HCT116 (cell line): ENCODE measurements around the gene TRPM1. TPM values are rescaled to one million over a fixed set of nuclear protein-coding genes. Genes with fewer than 3 reads are reported as not detected.

ENCODE experiments used
- ATAC-seq: fragments of 200-7000 bp; cut with Tn5 transposase; 2 replicates; pipeline ENCODE4 v1.9.1; 2020; ENCODE audit warnings: mild to moderate bottlenecking, moderate library complexity
- BruUV-seq: library from RNA; stranded (reverse); fragments of 400-500 nt; replicated peaks from 2 replicates; lab custom pipeline; 2021; lab: Mats Ljungman, UMichigan
- CTCF ChIA-PET: fragments of 300-600 bp; sonication (Branson Sonifier 250); formaldehyde crosslinking; loops from one replicate; lab custom pipeline; 2021; ENCODE audit warnings: antibody characterized with exemption; lab: Charles Lee
- POLR2A ChIA-PET: fragments of 300-600, 350-600 bp; sonication (Branson Sonifier 250); formaldehyde crosslinking; loops from one replicate; lab custom pipeline; 2021; ENCODE audit warnings: antibody characterized with exemption; lab: Charles Lee
- RAD21 ChIA-PET, 2 experiments: fragments of 300-600 bp; sonication (Branson Sonifier 250); formaldehyde crosslinking; loops; one replicate each; lab custom pipeline; 2023; ENCODE audit warnings: low total read pairs in 2 of 2; ENCODE audit not compliant: uncharacterized antibody in 2 of 2, unreplicated experiment in 2 of 2, low non-redundant PET in 1 of 2; lab: Charles Lee
- DNase-seq: peaks from one replicate; pipeline ENCODE4 v3.0.0-alpha.2; 2010; ENCODE audit warnings: low read depth, low spot score
- H2AFZ ChIP-seq: fragments of 200-600 bp; shearing (Covaris generic), sonication (generic); 2 replicates; pipeline ENCODE4 v1.6.1; 2017; ENCODE audit warnings: low read depth, mixed run types, mixed read lengths, antibody characterized with exemption, low read length; ENCODE audit not compliant: poor library complexity, severe bottlenecking
- H3K27ac ChIP-seq: 2 replicates; pipeline ENCODE4 v1.5.1; 2012; ENCODE audit warnings: low read depth, low read length
- H3K27me3 ChIP-seq: fragments of 200-600 bp; sonication (generic); 2 replicates; pipeline ENCODE4 v1.6.1; 2016; ENCODE audit warnings: mixed run types, low read length, mixed read lengths; ENCODE audit not compliant: insufficient read depth
- H3K36me3 ChIP-seq, 2 experiments: fragments of 200-500 bp in 1 of 2; fragments of 200-600 bp in 1 of 2; sonication (Bioruptor generic) in 1 of 2; sonication (generic) in 1 of 2; 2 replicates each; pipeline versions ENCODE4 v1.5.1 to v1.6.1; 2014 to 2016; ENCODE audit warnings: low read length in 2 of 2, inconsistent platforms in 1 of 2, mixed read lengths in 1 of 2, mixed run types in 1 of 2; ENCODE audit not compliant: insufficient read depth in 2 of 2, control insufficient read depth in 1 of 2
- H3K4me1 ChIP-seq, 2 experiments: fragments of 200-600 bp in 1 of 2; sonication (generic) in 1 of 2; 2 replicates each; pipeline versions ENCODE4 v1.5.1 to v1.6.1; 2012 to 2017; ENCODE audit warnings: low read length in 2 of 2, inconsistent platforms in 1 of 2, mild to moderate bottlenecking in 1 of 2, mixed read lengths in 1 of 2, mixed run types in 1 of 2, moderate library complexity in 1 of 2; ENCODE audit not compliant: insufficient read depth in 2 of 2, control insufficient read depth in 1 of 2
- H3K4me2 ChIP-seq: fragments of 200-600 bp; sonication (generic); 2 replicates; pipeline ENCODE4 v1.6.1; 2017; ENCODE audit warnings: mixed run types, low read length, mixed read lengths
- H3K4me3 ChIP-seq, 2 experiments: fragments of 200-600 bp in 1 of 2; sonication (generic) in 1 of 2; replicated peaks in 1 of 2; 2 replicates each; pipeline ENCODE4 v1.5.1; 2011 to 2016; ENCODE audit warnings: low read length in 2 of 2, control low read depth in 1 of 2, low read depth in 1 of 2, mild to moderate bottlenecking in 1 of 2, mixed read lengths in 1 of 2, mixed run types in 1 of 2
- H3K79me2 ChIP-seq: fragments of 200-600 bp; sonication (generic); 2 replicates; pipeline ENCODE4 v1.6.1; 2017; ENCODE audit warnings: mild to moderate bottlenecking, mixed run types, low read length, moderate library complexity, mixed read lengths; ENCODE audit not compliant: insufficient read depth
- H3K9ac ChIP-seq: fragments of 200-600 bp; sonication (generic); 2 replicates; pipeline ENCODE4 v1.6.1; 2016; ENCODE audit warnings: low read length, mixed read lengths
- H3K9me2 ChIP-seq: fragments of 200-600 bp; sonication (generic), shearing (Covaris generic); 2 replicates; pipeline ENCODE4 v1.6.1; 2017; ENCODE audit warnings: mixed run types, mild to moderate bottlenecking, moderate library complexity; ENCODE audit not compliant: insufficient read depth
- H3K9me3 ChIP-seq, 2 experiments: fragments of 200-500 bp in 1 of 2; fragments of 200-600 bp in 1 of 2; sonication (Bioruptor generic) in 1 of 2; sonication (generic) in 1 of 2; 2 replicates each; pipeline ENCODE4 v1.6.1; 2014 to 2017; ENCODE audit warnings: low read length in 2 of 2, mixed read lengths in 2 of 2, inconsistent platforms in 1 of 2, low read depth in 1 of 2, mild to moderate bottlenecking in 1 of 2, mixed run types in 1 of 2, moderate library complexity in 1 of 2; ENCODE audit not compliant: control insufficient read depth in 1 of 2, insufficient read depth in 1 of 2
- H4K20me1 ChIP-seq: fragments of 200-600 bp; sonication (generic), shearing (Covaris generic); 2 replicates; pipeline ENCODE4 v1.6.1; 2017; ENCODE audit warnings: mixed run types, mild to moderate bottlenecking, moderate library complexity; ENCODE audit not compliant: insufficient read depth
- CBX3 ChIP-seq: IDR thresholded peaks from 2 replicates; pipeline ENCODE4 v1.6.1; 2012; ENCODE audit warnings: low read depth
- CEBPB ChIP-seq: IDR thresholded peaks from 2 replicates; pipeline ENCODE4 v1.6.1; 2012; ENCODE audit warnings: low read depth
- EGR1 ChIP-seq: IDR thresholded peaks from 2 replicates; pipeline ENCODE4 v1.6.1; 2012; ENCODE audit warnings: low read depth
- ELF1 ChIP-seq: IDR thresholded peaks from 2 replicates; pipeline ENCODE4 v1.6.1; 2012; ENCODE audit warnings: low read depth, borderline replicate concordance
- EZH2 ChIP-seq: fragments of 200-600 bp; sonication (generic); IDR thresholded peaks from 2 replicates; pipeline ENCODE4 v1.6.1; 2017; ENCODE audit warnings: antibody characterized with exemption, mixed run types
- EZH2phosphoT487 ChIP-seq: fragments of 200-600 bp; IDR thresholded peaks from 2 replicates; pipeline ENCODE4 v1.6.1; 2018; ENCODE audit warnings: antibody characterized with exemption, borderline replicate concordance
- POLR2A ChIP-seq: IDR thresholded peaks from 2 replicates; pipeline ENCODE4 v1.7.0; 2011; ENCODE audit warnings: borderline replicate concordance; ENCODE audit not compliant: insufficient read depth, insufficient read length; ENCODE audit errors: extremely low read depth
- POLR2AphosphoS5 ChIP-seq: IDR thresholded peaks from 2 replicates; pipeline ENCODE4 v1.6.1; 2011; ENCODE audit warnings: mild to moderate bottlenecking, low read depth, low read length, moderate library complexity
- RAD21 ChIP-seq: IDR thresholded peaks from 2 replicates; pipeline ENCODE4 v1.6.1; 2012; ENCODE audit warnings: low read depth, mild to moderate bottlenecking
- SP1 ChIP-seq: IDR thresholded peaks from 2 replicates; pipeline ENCODE4 v1.6.1; 2012; ENCODE audit warnings: low read depth
- TCF7L2 ChIP-seq: IDR thresholded peaks from 2 replicates; pipeline ENCODE4 v1.7.0; 2011; ENCODE audit warnings: borderline replicate concordance, inconsistent platforms; ENCODE audit not compliant: insufficient read depth, insufficient read length; ENCODE audit errors: extremely low read depth
- ZFX ChIP-seq: fragments of 450-650 bp; IDR thresholded peaks from 2 replicates; pipeline ENCODE4 v1.6.1; 2017
- ZNF274 ChIP-seq: fragments of 200-500 bp; sonication (Bioruptor generic); IDR thresholded peaks from 2 replicates; pipeline ENCODE4 v1.6.1; 2014; ENCODE audit warnings: mild to moderate bottlenecking, low read depth, low read length, inconsistent platforms
- intact Hi-C: fragments of 100-400 bp; cut with micrococcal nuclease; formaldehyde crosslinking; loops from 2 replicates; pipeline ENCODE4 v1.10.0; 2022
- total RNA-seq: library from RNA; stranded (reverse); gene quantifications from one replicate; pipeline ENCODE4 v1.2.1, GENCODE V29; 2021; ENCODE audit not compliant: unreplicated experiment
- TF ChIP-seq, protein P1 (sequence below): IDR thresholded peaks from 2 replicates; pipeline ENCODE4 v1.6.1; 2012
- TF ChIP-seq, protein P2 (sequence below): IDR thresholded peaks from 2 replicates; pipeline ENCODE4 v1.6.1; 2011; ENCODE audit warnings: mild to moderate bottlenecking, low read length, moderate library complexity; ENCODE audit not compliant: insufficient replicate concordance; ENCODE audit errors: extremely low read depth
- TF ChIP-seq, protein P3 (sequence below): IDR thresholded peaks from 2 replicates; pipeline ENCODE4 v1.6.1; 2012; ENCODE audit warnings: low read depth
- TF ChIP-seq, protein P4 (sequence below): IDR thresholded peaks from 2 replicates; pipeline ENCODE4 v1.6.1; 2012
- TF ChIP-seq, protein P5 (sequence below), 3 experiments: fragments of 200-600 bp in 1 of 3; sonication (generic) in 1 of 3; IDR thresholded peaks in 2 of 3; conservative IDR thresholded peaks in 1 of 3; 2 replicates each; pipeline ENCODE4 v1.5.1; 2012 to 2017; ENCODE audit warnings: low read depth in 2 of 3, low read length in 2 of 3, antibody characterized with exemption in 1 of 3, borderline replicate concordance in 1 of 3, control low read depth in 1 of 3, mild to moderate bottlenecking in 1 of 3, mixed read lengths in 1 of 3, mixed run types in 1 of 3, moderate library complexity in 1 of 3; ENCODE audit not compliant: insufficient read depth in 1 of 3

TRPM1 gene
- total RNA-seq, 1 experiment from 2014 or later, result not detected

DNA sequence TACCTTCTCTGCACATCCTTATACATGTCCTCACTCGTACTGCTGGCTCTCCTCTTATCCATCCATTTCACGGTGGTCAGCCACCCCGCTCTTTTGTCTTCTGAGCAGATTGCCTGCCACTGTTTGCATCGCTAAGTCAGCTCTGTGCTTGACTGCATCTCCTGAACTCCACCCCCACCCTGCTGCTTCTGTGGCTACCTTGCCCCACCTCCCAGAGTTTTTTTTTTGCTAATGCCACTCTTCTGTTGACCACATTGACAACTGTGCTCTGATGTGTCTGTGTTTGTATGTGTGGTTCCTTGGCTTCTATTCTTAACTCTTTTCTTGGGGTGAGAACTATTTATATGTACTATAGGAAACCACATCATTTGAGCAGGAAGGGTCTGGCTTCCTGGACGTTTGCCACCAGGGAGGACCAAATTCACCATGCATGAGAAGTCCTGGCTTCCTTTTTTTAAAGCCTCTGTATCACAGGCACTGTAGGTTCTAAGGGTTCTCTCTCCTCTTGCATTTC, 97.2 kb downstream of the TRPM1 start (continued):
- TF ChIP-seq ELF1 (no peak), ZNF274 (no peak), POLR2A (no peak), EZH2phosphoT487 (no peak), CEBPB (no peak)

DNA sequence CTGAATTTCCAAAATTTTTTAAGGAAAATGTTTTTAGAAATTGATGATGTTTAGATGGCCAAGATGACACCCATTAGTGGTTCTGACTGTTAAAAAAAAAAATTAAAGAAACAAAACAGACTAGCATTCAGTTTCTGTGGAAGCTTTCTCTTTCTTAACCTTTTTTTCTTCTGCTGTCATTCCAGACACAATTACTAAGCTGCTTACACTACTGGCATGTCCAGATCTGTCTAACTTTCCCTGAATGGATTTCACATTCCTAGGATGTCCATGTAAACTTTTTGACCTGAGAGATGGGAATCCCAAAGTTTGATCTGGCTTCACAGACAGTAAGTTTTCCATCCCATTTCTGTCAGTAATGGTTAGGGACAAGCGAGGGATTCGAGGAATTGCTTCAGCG, 99.8 kb downstream of the TRPM1 start:
- Histone ChIP-seq H3K4me3 (no peak overlapping the region), H3K4me2 (no peak overlapping the region), H3K27ac (no peak overlapping the region), H3K4me1 (no peaks in the 10 kb centered on the region), H2AFZ (no peak overlapping the region), H4K20me1 (no peaks in the 10 kb centered on the region), H3K9ac (no peak overlapping the region), H3K27me3 (no peaks in the 10 kb centered on the region), H3K9me3 (no peaks in the 10 kb centered on the region), H3K36me3 (no peaks in the 10 kb centered on the region), H3K9me2 (no peaks in the 10 kb centered on the region), H3K79me2 (no peaks in the 10 kb centered on the region)
- no peak for ATAC-seq
- no peak for DNase-seq
- no TSS peak for BruUV-seq
- RAD21 ChIA-PET, result no interaction called here
- POLR2A ChIA-PET, result no interaction called here
- CTCF ChIA-PET, result no interaction called here
- intact Hi-C loops, result no loop called here
- no peak for TF ChIP-seq TCF7L2
- TF ChIP-seq ZNF274, result no peak
- TF ChIP-seq, protein P1, sequence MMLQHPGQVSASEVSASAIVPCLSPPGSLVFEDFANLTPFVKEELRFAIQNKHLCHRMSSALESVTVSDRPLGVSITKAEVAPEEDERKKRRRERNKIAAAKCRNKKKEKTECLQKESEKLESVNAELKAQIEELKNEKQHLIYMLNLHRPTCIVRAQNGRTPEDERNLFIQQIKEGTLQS, result no peak
- TF ChIP-seq EGR1, result no peak
- no peak for TF ChIP-seq ZFX
- no peak for TF ChIP-seq SP1
- no peak for TF ChIP-seq POLR2AphosphoS5
- no peak for TF ChIP-seq ELF1
- no peak for TF ChIP-seq RAD21
- TF ChIP-seq, protein P2, sequence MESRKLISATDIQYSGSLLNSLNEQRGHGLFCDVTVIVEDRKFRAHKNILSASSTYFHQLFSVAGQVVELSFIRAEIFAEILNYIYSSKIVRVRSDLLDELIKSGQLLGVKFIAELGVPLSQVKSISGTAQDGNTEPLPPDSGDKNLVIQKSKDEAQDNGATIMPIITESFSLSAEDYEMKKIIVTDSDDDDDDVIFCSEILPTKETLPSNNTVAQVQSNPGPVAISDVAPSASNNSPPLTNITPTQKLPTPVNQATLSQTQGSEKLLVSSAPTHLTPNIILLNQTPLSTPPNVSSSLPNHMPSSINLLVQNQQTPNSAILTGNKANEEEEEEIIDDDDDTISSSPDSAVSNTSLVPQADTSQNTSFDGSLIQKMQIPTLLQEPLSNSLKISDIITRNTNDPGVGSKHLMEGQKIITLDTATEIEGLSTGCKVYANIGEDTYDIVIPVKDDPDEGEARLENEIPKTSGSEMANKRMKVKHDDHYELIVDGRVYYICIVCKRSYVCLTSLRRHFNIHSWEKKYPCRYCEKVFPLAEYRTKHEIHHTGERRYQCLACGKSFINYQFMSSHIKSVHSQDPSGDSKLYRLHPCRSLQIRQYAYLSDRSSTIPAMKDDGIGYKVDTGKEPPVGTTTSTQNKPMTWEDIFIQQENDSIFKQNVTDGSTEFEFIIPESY, result no peak
- TF ChIP-seq POLR2A, result no peak
- no peak for TF ChIP-seq EZH2
- TF ChIP-seq, protein P3, sequence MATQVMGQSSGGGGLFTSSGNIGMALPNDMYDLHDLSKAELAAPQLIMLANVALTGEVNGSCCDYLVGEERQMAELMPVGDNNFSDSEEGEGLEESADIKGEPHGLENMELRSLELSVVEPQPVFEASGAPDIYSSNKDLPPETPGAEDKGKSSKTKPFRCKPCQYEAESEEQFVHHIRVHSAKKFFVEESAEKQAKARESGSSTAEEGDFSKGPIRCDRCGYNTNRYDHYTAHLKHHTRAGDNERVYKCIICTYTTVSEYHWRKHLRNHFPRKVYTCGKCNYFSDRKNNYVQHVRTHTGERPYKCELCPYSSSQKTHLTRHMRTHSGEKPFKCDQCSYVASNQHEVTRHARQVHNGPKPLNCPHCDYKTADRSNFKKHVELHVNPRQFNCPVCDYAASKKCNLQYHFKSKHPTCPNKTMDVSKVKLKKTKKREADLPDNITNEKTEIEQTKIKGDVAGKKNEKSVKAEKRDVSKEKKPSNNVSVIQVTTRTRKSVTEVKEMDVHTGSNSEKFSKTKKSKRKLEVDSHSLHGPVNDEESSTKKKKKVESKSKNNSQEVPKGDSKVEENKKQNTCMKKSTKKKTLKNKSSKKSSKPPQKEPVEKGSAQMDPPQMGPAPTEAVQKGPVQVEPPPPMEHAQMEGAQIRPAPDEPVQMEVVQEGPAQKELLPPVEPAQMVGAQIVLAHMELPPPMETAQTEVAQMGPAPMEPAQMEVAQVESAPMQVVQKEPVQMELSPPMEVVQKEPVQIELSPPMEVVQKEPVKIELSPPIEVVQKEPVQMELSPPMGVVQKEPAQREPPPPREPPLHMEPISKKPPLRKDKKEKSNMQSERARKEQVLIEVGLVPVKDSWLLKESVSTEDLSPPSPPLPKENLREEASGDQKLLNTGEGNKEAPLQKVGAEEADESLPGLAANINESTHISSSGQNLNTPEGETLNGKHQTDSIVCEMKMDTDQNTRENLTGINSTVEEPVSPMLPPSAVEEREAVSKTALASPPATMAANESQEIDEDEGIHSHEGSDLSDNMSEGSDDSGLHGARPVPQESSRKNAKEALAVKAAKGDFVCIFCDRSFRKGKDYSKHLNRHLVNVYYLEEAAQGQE, result no peak
- no peak for TF ChIP-seq CBX3
- TF ChIP-seq, protein P4, sequence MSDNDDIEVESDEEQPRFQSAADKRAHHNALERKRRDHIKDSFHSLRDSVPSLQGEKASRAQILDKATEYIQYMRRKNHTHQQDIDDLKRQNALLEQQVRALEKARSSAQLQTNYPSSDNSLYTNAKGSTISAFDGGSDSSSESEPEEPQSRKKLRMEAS, result no peak
- TF ChIP-seq CEBPB, result no peak
- TF ChIP-seq, protein P5, sequence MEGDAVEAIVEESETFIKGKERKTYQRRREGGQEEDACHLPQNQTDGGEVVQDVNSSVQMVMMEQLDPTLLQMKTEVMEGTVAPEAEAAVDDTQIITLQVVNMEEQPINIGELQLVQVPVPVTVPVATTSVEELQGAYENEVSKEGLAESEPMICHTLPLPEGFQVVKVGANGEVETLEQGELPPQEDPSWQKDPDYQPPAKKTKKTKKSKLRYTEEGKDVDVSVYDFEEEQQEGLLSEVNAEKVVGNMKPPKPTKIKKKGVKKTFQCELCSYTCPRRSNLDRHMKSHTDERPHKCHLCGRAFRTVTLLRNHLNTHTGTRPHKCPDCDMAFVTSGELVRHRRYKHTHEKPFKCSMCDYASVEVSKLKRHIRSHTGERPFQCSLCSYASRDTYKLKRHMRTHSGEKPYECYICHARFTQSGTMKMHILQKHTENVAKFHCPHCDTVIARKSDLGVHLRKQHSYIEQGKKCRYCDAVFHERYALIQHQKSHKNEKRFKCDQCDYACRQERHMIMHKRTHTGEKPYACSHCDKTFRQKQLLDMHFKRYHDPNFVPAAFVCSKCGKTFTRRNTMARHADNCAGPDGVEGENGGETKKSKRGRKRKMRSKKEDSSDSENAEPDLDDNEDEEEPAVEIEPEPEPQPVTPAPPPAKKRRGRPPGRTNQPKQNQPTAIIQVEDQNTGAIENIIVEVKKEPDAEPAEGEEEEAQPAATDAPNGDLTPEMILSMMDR (IDR thresholded peaks at IDR 0.05 in 2 of 3, conservative IDR thresholded peaks at IDR 0.05 in 1 of 3; ENCODE audit: borderline replicate concordance in 1 of 3, insufficient read depth in 1 of 3, low read depth in 2 of 3, low read length in 2 of 3), result no peak
